Stimulated activated naive CD8-positive, alpha-beta T cell treated with anti-CD3 and anti-CD28 coated beads, Interleukin-15, amount 100 ng/mL, for 72 hours (primary cell): ENCODE data around the gene PDZD2.
"Not testable (repeated sequence)": the region's sequence is repeated elsewhere in the genome, so short reads cannot be mapped to it uniquely, and the experiment has no call there.

Source experiments
- ATAC-seq: fragments of 150-1000 bp; cut with Tn5 transposase; 2 replicates; pipeline ENCODE4 v1.10.0; 2021; ENCODE audit warnings: mild to moderate bottlenecking, moderate library complexity
- DNase-seq, 2 donors: peaks; one replicate each; pipeline ENCODE4 v3.0.0; 2021 to 2022
- H3K27ac Mint-ChIP-seq, 2 donors: one replicate each; pipeline ENCODE4 v1.8.0; 2022; ENCODE audit warnings: mild to moderate bottlenecking in 2 of 2, mixed read lengths in 2 of 2, moderate library complexity in 2 of 2
- H3K27me3 Mint-ChIP-seq: one replicate; pipeline ENCODE4 v1.8.0; 2022; ENCODE audit warnings: mixed read lengths
- H3K4me1 Mint-ChIP-seq: one replicate; pipeline ENCODE4 v1.8.0; 2022; ENCODE audit warnings: mild to moderate bottlenecking, mixed read lengths
- H3K4me3 Mint-ChIP-seq, 2 donors: one replicate each; pipeline ENCODE4 v1.8.0; 2022; ENCODE audit warnings: mild to moderate bottlenecking in 2 of 2, mixed read lengths in 2 of 2, moderate library complexity in 1 of 2
- H3K9me3 Mint-ChIP-seq, 2 donors: one replicate each; pipeline ENCODE4 v1.8.0; 2022; ENCODE audit warnings: mixed read lengths in 2 of 2

Gene PDZD2

DNA sequence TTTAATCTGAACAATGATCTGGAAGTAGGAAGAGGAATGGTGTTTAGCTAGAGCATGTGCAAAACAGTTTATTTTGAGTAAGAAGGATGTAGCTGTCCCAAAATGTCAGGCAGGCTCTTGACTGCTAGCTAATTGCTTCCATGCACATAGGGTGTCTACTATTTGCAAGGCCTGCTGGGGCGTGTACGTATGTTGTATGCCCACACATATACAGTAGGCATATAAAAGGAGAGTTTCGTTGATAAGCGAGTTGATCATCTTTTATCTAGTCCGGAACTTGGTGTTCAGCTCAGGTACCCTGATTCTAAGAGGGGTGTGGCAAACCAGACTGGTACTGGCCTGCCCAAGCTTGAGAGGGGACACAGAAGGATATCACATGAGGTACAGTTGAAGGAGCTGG, 358.0 kb downstream of the PDZD2 start:
- Mint-ChIP-seq H3K4me1 (peaks cover 6% of the 10 kb centered on the region), H3K9me3 (no peaks in the 10 kb centered on the region), H3K27ac (no peak overlapping the region), H3K4me3 (no peak overlapping the region), H3K27me3 (no peaks in the 10 kb centered on the region)
- no peak for DNase-seq
- ATAC-seq = no peak

DNA sequence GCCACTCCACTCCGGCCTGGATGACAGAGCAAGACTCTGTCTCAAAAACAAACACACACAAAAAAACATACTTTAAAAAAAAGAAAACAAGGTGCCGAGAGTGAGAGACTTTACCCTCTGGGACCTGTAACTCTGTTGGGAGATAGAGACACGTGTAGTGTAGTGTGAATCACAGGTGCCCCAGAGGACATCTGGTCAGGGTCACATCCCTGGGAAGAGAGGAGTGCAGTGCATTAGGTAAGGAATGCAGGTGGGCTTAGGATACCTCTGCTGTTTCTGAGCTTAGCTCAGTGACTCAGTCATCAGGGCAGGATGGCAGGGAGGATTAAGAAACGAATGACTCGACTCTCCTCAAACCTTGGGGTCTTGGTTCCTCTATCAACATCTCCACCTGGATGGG, 360.5 kb downstream of the PDZD2 start:
- H3K27ac Mint-ChIP-seq = no peak overlapping the region
- DNase-seq (no peak), ATAC-seq (no peak)
- H3K4me3 Mint-ChIP-seq = no peak overlapping the region
- H3K4me1 Mint-ChIP-seq = peaks cover 6% of the 10 kb centered on the region
- H3K27me3 Mint-ChIP-seq = no peaks in the 10 kb centered on the region
- H3K9me3 Mint-ChIP-seq = peaks cover 10 to 15% of the 10 kb centered on the region in 2 donors

DNA sequence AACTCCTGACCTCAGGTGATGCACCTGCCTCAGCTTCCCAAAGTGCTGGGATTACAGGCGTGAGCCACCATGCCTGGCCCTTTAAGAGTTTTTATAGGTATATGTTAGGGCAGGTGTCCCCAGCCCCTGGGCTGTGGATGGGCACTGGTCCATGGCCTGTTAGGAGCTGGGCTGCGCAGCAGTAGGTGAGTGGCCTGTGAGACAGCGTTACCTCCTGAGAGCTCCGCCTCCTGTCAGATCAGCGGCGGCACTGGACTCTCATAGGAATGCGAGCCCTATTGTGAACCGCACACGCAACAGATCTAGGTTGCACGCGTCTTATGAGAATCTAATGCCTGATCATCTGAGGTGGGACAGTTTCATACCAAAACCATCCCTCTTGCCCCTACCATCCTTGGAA, 361.8 kb downstream of the PDZD2 start:
- Mint-ChIP-seq H3K27ac (no peak overlapping the region), H3K4me1 (peaks cover 2% of the 10 kb centered on the region), H3K27me3 (no peaks in the 10 kb centered on the region), H3K4me3 (no peak overlapping the region), H3K9me3 (peaks cover 10 to 15% of the 10 kb centered on the region in 2 donors)
- no peak for ATAC-seq
- DNase-seq = no peak

DNA sequence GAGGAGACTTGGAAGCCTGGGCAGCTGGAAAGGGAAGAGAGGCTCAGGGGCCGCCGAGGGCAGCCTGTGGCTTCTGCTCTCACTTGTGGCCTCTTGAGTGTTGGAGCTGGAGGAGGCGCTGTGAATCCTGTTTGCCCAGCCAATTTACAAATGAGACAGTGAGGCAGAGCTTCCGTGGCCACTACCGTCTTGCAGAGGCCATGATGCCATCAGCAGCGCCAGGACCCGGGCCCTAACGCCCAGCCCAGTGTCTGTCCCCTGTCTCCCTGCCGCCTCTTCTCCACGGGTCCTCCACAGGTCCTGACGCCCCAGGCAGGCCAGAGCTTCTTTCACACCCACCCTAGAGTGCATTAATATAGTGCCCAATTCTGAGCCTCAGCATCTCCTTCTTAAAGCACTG, 362.4 kb downstream of the PDZD2 start:
- no peak overlapping the region for H3K4me3 Mint-ChIP-seq

DNA sequence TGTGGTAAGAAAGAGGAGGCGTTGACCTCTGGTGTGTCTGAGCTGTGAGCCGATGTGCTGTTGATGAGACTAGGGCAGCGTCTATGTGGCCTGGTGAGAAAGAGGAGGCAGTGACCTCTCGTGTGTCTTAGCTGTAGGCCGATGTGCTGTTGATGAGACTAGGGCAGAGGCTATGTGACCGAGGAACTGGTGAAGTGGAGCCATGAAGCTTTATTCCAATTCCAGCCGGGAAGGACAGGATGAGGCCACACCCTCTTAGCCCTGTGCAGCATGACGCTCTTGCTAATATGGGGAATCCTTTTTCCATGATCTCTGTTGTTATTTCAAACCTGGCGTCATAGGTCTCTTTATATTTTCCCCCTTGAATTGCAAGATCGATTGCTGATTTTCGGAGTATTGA, 362.8 kb downstream of the PDZD2 start:
- H3K4me1 Mint-ChIP-seq = no peaks in the 10 kb centered on the region
- peaks cover 10 to 15% of the 10 kb centered on the region in 2 donors for H3K9me3 Mint-ChIP-seq
- ATAC-seq (peak; percentile 27), DNase-seq (no peak)
- H3K27ac Mint-ChIP-seq = peak overlapping the region in 1 of 2 donors; percentile 13
- no peaks in the 10 kb centered on the region for H3K27me3 Mint-ChIP-seq
- H3K4me3 Mint-ChIP-seq = no peak overlapping the region

More for the DNA sequence above, 362.4 kb downstream of the PDZD2 start:
- ATAC-seq (peak; percentile 7), DNase-seq (no peak)
- Mint-ChIP-seq H3K9me3 (peaks cover 10 to 15% of the 10 kb centered on the region in 2 donors), H3K27ac (peak overlapping the region in 1 of 2 donors; percentile 13), H3K4me1 (no peaks in the 10 kb centered on the region), H3K27me3 (no peaks in the 10 kb centered on the region)

DNA sequence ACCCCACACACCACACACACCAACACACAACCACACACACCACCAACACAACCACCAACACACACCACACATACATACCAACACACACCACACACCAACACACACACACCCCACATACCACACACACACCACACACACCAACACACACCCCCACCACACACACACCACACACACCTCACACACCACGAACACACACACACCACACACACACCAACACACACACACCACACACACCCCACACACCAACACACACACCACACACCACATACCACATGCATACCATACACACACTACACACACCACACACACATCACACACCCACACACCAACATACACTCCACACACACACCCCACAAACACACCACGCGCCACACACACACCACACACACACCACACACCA, 363.8 kb downstream of the PDZD2 start:
- H3K27ac Mint-ChIP-seq = no peak overlapping the region
- H3K9me3 Mint-ChIP-seq = peaks cover 10 to 15% of the 10 kb centered on the region in 2 donors
- H3K4me1 Mint-ChIP-seq = no peaks in the 10 kb centered on the region
- peak; percentile 21 for ATAC-seq
- H3K27me3 Mint-ChIP-seq = no peaks in the 10 kb centered on the region
- no peak overlapping the region for H3K4me3 Mint-ChIP-seq
- no peak for DNase-seq

DNA sequence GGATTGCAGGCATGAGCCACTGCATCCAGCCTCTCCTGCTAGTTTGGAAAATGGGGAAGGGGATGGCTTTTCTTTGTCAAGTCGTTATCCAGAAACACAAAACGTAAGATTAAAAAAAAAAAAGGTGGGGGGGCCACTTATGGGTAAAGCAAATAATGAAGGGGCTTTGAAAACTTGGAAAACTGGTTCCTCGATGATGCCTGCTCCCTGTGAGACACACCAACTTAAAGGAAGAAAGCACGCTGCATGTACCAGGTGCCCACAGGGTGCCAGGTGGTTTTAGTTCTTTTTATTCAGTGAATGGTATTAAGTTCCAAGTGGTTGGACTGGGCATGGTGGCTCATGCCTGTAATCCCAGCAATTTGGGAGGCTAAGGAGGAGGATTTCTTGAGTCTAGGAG, 365.1 kb downstream of the PDZD2 start:
- Mint-ChIP-seq H3K4me3 (no peak overlapping the region), H3K4me1 (no peaks in the 10 kb centered on the region), H3K9me3 (peaks cover 10 to 15% of the 10 kb centered on the region in 2 donors), H3K27ac (no peak overlapping the region), H3K27me3 (no peaks in the 10 kb centered on the region)
- DNase-seq (no peak), ATAC-seq (no peak)

DNA sequence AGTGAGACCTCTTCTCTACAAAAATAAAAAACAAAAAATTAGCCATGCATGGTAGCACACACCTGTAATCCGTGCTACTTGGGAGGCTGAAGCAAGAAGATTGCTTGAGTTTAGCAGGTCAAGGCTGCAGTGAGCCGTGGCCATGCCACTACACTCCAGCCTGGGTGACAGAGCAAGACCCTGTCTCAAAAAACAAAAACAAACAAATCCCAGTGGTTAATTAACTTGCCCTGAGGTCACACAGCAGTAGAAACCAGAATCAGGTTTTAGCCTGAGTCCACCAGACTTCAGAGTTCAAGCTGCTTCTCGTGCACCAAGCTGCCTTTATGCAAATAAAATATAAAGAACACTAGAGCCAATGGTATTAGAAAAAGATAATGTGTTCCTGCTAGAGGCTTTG, 365.5 kb downstream of the PDZD2 start:
- H3K9me3 Mint-ChIP-seq = peaks cover 10 to 15% of the 10 kb centered on the region in 2 donors
- no peak overlapping the region for H3K4me3 Mint-ChIP-seq
- no peaks in the 10 kb centered on the region for H3K4me1 Mint-ChIP-seq
- no peaks in the 10 kb centered on the region for H3K27me3 Mint-ChIP-seq
- DNase-seq (no peak), ATAC-seq (no peak)
- H3K27ac Mint-ChIP-seq = no peak overlapping the region

DNA sequence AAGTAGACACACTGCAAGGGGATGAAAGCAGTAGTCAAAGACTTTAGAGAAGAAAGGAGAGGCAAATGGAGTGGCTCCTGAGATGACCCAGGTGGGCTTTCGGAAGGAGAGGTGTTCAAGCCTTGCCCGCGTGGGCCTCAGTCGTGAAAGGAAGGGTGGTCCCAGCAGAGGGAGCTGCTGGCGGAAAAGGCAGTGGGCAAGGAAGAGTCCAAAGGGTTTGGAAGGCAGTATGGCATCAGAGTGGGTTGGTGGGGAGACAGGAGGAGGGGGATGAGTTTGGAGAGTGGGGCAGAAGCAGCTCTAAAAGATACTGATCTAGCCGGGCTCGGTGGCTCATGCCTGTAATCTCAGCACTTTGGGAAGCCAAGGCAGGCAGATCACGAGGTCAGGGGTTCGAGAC, 369.8 kb downstream of the PDZD2 start:
- H3K4me1 Mint-ChIP-seq = no peaks in the 10 kb centered on the region
- no peak overlapping the region for H3K4me3 Mint-ChIP-seq
- no peaks in the 10 kb centered on the region for H3K9me3 Mint-ChIP-seq
- no peak for ATAC-seq
- no peaks in the 10 kb centered on the region for H3K27me3 Mint-ChIP-seq
- DNase-seq = no peak
- H3K27ac Mint-ChIP-seq = peak overlapping the region in 1 of 2 donors; percentile 1

DNA sequence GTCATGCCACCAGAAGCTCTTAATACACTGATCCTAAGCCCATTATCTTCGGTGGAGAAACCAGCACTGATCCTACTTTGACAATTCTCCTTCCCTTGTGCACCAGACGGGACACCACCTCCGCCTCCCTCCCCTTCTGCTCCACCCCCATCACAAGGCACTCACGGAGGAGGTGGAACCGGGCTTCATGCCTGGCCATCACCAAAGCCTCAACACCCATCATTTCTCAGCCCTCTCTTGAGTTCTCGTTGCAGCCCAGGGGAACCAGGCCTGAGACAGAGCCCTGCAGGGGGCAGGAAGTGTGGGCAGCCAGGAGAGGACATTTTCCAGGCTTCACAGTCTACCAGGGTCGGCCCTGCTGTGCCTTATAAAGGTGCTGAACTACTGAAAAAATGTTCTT, 374.7 kb downstream of the PDZD2 start:
- DNase-seq = no peak
- peaks cover 13% of the 10 kb centered on the region for H3K4me1 Mint-ChIP-seq
- no peaks in the 10 kb centered on the region for H3K27me3 Mint-ChIP-seq
- H3K9me3 Mint-ChIP-seq = no peaks in the 10 kb centered on the region
- no peak overlapping the region for H3K4me3 Mint-ChIP-seq
- H3K27ac Mint-ChIP-seq = no peak overlapping the region
- ATAC-seq = no peak

DNA sequence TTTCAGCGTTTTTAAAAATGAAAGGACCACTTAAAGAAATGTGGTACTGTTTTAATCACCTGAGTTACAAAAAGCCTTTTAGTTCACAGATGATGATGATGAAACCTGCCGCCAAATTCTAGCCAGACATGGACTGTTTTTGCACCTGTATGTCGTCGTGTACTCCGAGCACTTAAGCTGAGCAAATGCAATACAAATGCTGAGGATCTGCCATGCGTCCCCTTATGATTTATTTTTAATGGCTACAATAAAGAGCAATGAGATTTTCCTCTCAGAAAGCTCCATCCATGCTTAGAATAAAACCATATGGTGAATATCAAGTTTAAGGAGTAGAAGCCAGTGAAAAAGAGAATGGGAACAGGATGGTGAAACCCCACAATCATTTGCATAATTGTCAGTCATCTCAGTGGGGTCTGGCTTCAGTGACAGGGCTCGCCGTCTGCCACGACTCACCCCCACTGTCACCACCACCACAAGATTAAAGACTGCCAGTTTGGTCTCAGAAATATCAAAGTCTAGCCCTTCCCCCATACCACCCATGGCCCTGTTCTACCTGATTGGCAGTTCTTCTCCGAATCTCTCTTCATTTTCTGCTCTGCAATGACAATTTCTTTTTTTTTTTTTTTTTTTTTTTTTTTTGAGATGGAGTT, 375.3 kb downstream of the PDZD2 start:
- peaks cover 13% of the 10 kb centered on the region for H3K4me1 Mint-ChIP-seq
- ATAC-seq = no peak
- no peak overlapping the region for H3K4me3 Mint-ChIP-seq
- no peak for DNase-seq
- no peaks in the 10 kb centered on the region for H3K9me3 Mint-ChIP-seq
- peak overlapping the region in 1 of 2 donors; percentile 55 for H3K27ac Mint-ChIP-seq
- no peaks in the 10 kb centered on the region for H3K27me3 Mint-ChIP-seq

DNA sequence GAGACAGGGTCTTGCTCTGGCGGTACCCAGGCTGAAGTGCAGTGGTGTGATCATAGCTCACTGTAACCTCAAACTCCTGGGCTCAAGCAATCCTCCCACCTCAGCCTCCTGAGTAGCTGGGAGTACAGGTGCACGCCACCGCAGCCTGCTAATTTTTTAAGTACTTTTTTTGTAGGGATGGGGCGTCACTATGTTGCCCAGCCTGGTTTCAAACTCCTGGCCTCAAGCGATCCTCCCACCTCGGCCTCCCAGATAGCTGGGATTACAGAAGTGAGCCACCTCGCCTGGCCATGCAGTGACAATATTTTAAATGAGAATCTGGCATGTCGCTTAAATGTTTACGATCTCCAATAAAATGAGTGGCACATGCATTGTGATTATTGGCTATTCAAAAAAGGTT, 376.3 kb downstream of the PDZD2 start:
- not testable (repeated sequence) for H3K27me3 Mint-ChIP-seq, H3K4me3 Mint-ChIP-seq, DNase-seq, ATAC-seq, H3K9me3 Mint-ChIP-seq, H3K27ac Mint-ChIP-seq
- H3K4me1 Mint-ChIP-seq = peaks cover 18% of the 10 kb centered on the region

DNA sequence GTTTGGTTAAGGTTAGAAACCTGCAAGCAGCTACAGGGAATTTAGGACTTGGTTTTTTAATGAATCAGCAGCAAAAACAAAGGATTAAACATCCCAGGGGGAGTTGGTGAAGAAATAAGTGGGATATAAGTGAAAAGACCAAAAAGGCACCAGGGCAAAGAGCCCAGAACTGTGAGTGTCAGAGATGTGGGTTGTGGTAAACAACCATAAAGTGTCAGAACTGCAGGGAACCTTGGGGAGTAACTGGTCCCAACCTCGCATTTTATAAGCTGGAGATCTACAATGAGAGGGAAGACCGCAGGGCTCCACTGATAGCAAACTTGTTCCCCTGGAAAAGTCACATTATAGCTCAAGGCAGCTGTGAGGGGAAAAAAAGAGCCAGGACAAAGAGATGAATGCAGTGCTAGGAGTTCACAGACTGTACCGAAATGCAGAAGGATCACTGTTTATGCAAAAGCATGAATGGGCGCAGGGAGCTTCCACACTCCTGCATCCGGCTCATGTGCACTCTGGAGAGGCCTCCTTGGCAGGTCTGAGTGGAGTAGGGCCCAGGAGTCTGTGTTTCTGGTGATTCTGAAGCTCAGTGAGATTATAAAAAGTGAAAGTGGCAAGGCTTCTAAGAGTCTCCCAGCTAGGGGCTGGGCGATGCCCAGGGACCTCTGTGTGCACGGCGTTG, 378.9 kb downstream of the PDZD2 start:
- H3K9me3 Mint-ChIP-seq = no peaks in the 10 kb centered on the region
- no peak overlapping the region for H3K4me3 Mint-ChIP-seq
- no peaks in the 10 kb centered on the region for H3K27me3 Mint-ChIP-seq
- peak; percentile 50 for ATAC-seq
- H3K4me1 Mint-ChIP-seq = peaks cover 19% of the 10 kb centered on the region
- no peak for DNase-seq
- peak overlapping the region; percentile 22 to 65 for H3K27ac Mint-ChIP-seq

DNA sequence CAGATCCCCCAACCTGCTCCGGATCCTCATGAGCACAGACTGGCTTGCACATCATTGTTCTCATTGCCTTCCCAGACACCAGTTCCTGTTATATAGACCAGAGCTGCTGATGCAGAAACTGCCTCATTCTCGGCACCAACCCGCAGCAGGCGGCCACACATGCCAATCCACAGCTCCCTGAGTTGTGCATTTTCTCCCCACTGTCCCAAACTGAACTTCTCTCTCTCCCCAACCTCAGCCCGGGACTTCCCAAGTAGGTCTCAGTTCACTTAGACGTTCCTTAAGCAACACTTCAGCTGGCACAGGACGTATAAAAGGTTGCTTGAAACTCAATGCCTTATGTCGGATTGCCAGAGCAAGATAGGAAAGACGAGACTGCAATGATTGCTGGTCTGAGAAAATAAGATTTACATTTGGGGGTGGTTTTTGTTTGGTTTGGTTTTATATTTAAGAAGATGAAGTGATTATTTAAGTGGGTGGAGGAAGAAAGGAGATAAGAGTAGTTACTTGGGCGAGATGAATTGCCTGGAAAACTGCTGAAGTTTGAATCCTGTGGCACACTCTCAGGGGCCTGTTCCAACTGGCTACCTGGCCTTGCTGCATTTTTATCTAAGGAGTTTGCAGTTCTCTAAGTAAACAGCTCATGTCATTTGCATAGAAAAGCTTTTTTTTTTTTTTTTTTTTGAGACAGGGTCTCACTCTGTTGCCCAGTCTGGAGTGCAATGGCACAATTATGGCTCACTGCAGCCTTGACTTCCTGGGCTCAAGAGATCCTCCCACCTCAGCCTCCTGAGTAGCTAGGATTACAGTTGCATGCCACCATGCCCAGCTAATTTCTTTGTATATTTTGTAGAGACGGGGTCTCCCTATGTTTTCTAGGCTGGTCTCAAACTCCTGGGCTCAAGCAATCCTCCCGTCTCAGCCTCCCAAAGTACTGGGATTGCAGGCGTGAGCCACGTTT, 379.8 kb downstream of the PDZD2 start:
- H3K9me3 Mint-ChIP-seq = no peaks in the 10 kb centered on the region
- H3K4me3 Mint-ChIP-seq = peak overlapping the region in 1 of 2 donors; percentile 10
- no peak for DNase-seq
- no peak for ATAC-seq
- H3K27me3 Mint-ChIP-seq = no peaks in the 10 kb centered on the region
- peaks cover 19% of the 10 kb centered on the region for H3K4me1 Mint-ChIP-seq
- H3K27ac Mint-ChIP-seq = no peak overlapping the region

DNA sequence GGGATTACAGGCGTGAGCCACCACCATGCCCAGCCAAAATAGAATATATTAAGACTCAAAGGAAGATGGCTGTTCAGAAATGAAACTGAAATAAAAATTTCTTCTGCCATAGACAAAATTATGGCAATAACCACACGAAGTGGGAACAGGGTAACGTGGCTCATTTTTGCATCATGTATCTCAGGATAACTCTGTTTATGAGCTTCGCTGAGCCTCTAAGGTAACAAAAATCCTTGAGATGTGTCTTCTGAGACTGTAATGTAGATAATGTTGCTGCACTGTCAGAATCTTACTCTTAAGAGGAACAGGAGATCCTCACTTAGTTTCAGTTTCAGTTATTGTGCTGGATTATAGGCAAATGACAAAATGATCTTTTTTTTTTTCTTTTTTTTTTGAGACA, 381.3 kb downstream of the PDZD2 start:
- peaks cover 12% of the 10 kb centered on the region for H3K4me1 Mint-ChIP-seq
- ATAC-seq = peak; percentile 68
- no peaks in the 10 kb centered on the region for H3K27me3 Mint-ChIP-seq
- peak overlapping the region; percentile 30 to 48 for H3K4me3 Mint-ChIP-seq
- no peak for DNase-seq
- no peaks in the 10 kb centered on the region for H3K9me3 Mint-ChIP-seq
- peak overlapping the region; percentile 81 to 94 for H3K27ac Mint-ChIP-seq

DNA sequence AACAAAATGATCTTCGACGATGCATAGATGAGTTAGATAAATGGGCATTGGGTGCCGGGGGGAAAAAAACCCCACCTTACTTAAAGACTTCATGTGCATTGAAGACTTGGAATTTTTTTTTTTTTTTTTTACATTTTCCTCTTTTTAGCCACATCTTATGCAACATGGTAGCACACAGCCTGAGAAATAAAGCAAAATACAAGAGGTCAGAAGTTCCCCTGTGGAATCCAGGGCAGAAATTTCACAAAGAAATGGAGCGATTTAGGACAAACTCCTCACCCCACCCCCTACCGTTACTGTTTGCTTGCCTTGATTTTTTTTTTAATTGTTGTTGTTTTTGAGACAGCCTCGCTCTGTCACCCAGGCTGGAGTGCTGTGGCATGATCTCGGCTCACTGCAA, 382.0 kb downstream of the PDZD2 start:
- DNase-seq (no peak), ATAC-seq (no peak)
- Mint-ChIP-seq H3K4me3 (peak overlapping the region in 1 of 2 donors; percentile 27), H3K9me3 (no peaks in the 10 kb centered on the region), H3K27me3 (no peaks in the 10 kb centered on the region), H3K27ac (no peak overlapping the region), H3K4me1 (peaks cover 12% of the 10 kb centered on the region)
